Measurements from ENCODE around the gene SREBF2. TPM values are rescaled to one million over a fixed set of nuclear protein-coding genes. Genes with fewer than 3 reads are reported as not detected.
A peak's percentile ranks its signal among the peaks of the same experiment; 100 is the strongest.

SREBF2 gene
- total and polyA plus RNA-seq, 2 of the 13 experiments (the other 11 are each of a cell fraction or from before 2014, with no cell fraction given): 53.8 to 72.6 TPM

DNA sequence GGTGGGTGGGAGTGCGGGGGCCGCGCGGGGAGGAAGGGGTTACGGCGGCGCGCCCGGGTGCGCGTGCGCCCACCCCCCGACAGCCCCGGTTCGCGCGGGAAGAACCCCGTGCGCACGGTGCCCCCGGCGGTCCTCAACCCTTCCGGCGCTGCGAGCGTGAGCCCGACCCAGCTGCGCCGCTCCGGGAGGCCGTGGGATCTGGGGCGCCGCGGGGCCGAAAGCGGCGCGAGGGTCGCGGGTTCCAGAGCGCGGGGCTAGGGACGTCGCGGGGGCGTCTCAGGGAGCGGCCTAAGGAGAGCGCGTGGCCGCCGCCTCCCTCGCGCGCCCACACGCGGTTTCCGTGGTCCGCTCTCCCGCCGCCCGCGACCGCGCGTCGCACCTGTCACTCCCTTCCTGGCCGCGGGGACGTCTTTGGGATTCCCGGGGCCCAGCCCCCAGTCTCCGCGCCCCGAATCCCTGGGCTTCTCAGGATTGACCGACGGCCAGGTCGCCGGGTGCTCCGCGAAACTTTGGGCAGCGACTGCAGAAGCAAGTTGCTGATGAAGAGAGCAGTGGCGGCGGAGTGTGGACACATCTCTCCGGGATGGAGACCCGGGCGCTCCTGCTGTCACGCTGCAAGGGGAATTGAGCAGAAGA lies 582 bp downstream of the SREBF2 start (continued):
- TF ChIP-seq, protein P1, sequence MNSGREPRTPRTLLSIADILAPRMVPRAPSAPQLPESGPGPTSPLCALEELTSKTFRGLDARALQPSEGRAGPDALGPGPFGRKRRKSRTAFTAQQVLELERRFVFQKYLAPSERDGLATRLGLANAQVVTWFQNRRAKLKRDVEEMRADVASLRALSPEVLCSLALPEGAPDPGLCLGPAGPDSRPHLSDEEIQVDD (CRISPR knock-in tag; IDR thresholded peaks at IDR 0.05; ENCODE audit: borderline replicate concordance): 0 out of 2 replicates have a peak, but pooled peaks have one; percentile 37
- TF ChIP-seq IKZF4 (CRISPR knock-in tag; IDR thresholded peaks at IDR 0.05; ENCODE audit: borderline replicate concordance, low read depth, not compliant biosample characterization): no peak
- 0 out of 2 replicates have a peak, but pooled peaks have one; percentile 9 for TF ChIP-seq ZNF83 (CRISPR knock-in tag; IDR thresholded peaks at IDR 0.05; ENCODE audit: borderline replicate concordance)
- TF ChIP-seq, protein P2, sequence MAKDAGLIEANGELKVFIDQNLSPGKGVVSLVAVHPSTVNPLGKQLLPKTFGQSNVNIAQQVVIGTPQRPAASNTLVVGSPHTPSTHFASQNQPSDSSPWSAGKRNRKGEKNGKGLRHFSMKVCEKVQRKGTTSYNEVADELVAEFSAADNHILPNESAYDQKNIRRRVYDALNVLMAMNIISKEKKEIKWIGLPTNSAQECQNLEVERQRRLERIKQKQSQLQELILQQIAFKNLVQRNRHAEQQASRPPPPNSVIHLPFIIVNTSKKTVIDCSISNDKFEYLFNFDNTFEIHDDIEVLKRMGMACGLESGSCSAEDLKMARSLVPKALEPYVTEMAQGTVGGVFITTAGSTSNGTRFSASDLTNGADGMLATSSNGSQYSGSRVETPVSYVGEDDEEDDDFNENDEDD (CRISPR knock-in tag; IDR thresholded peaks at IDR 0.05; ENCODE audit: borderline replicate concordance): peak; percentile 69; the same call in 1 of the 2 replicates
- peak; percentile 63 for TF ChIP-seq AGO1 (IDR thresholded peaks at IDR 0.05; ENCODE audit: low read depth, low read length, poor library complexity, severe bottlenecking)
- no peak for TF ChIP-seq EHMT2 (IDR thresholded peaks at IDR 0.05; ENCODE audit: borderline replicate concordance, low read depth, low read length)
- TF ChIP-seq SNAI1 (CRISPR knock-in tag; IDR thresholded peaks at IDR 0.05; ENCODE audit: borderline replicate concordance): no peak; the same call in 1 of the 2 replicates
- TF ChIP-seq ZSCAN12 (CRISPR knock-in tag; IDR thresholded peaks at IDR 0.05): no peak
- TF ChIP-seq ZFP36 (IDR thresholded peaks at IDR 0.05; ENCODE audit: borderline replicate concordance, low read depth, low read length, partially characterized antibody): no peak
- no peak for TF ChIP-seq ZNF280D (CRISPR knock-in tag; IDR thresholded peaks at IDR 0.05)
- TF ChIP-seq ZNF446 (CRISPR knock-in tag; IDR thresholded peaks at IDR 0.05): peak; percentile 74; the same call in 1 of the 2 replicates
- no peak for TF ChIP-seq DR1 (CRISPR knock-in tag; IDR thresholded peaks at IDR 0.05)
- TF ChIP-seq ZNF75D (CRISPR knock-in tag; IDR thresholded peaks at IDR 0.05; ENCODE audit: borderline replicate concordance): 0 out of 2 replicates have a peak, but pooled peaks have one; percentile 24
- TF ChIP-seq HMG20A (CRISPR knock-in tag; IDR thresholded peaks at IDR 0.05; ENCODE audit: borderline replicate concordance): no peak
- 0 out of 2 replicates have a peak, but pooled peaks have one; percentile 29 for TF ChIP-seq KDM4B (CRISPR knock-in tag; IDR thresholded peaks at IDR 0.05)
- peak; percentile 49; the same call in 1 of the 2 replicates for TF ChIP-seq ZNF570 (CRISPR knock-in tag; IDR thresholded peaks at IDR 0.05; ENCODE audit: borderline replicate concordance)
- peak; percentile 84; the same call in 1 of the 2 replicates for TF ChIP-seq ZNF543 (CRISPR knock-in tag; IDR thresholded peaks at IDR 0.05)
- TF ChIP-seq ZNF773 (CRISPR knock-in tag; IDR thresholded peaks at IDR 0.05; ENCODE audit: borderline replicate concordance): 0 out of 2 replicates have a peak, but pooled peaks have one; percentile 24
- TF ChIP-seq MTA3 (CRISPR knock-in tag; IDR thresholded peaks at IDR 0.05): no peak
- TF ChIP-seq, protein P3, sequence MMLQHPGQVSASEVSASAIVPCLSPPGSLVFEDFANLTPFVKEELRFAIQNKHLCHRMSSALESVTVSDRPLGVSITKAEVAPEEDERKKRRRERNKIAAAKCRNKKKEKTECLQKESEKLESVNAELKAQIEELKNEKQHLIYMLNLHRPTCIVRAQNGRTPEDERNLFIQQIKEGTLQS (CRISPR knock-in tag; IDR thresholded peaks at IDR 0.05): 0 out of 2 replicates have a peak, but pooled peaks have one; percentile 4
- TF ChIP-seq, protein P4, sequence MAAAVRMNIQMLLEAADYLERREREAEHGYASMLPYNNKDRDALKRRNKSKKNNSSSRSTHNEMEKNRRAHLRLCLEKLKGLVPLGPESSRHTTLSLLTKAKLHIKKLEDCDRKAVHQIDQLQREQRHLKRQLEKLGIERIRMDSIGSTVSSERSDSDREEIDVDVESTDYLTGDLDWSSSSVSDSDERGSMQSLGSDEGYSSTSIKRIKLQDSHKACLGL (CRISPR knock-in tag; IDR thresholded peaks at IDR 0.05): peak; percentile 55

Data from HepG2 (cell line).